ENCODE data around the gene PIGX.
"Not testable (repeated sequence)": the region's sequence is repeated elsewhere in the genome, so short reads cannot be mapped to it uniquely, and the experiment has no call there.

PIGX gene

DNA sequence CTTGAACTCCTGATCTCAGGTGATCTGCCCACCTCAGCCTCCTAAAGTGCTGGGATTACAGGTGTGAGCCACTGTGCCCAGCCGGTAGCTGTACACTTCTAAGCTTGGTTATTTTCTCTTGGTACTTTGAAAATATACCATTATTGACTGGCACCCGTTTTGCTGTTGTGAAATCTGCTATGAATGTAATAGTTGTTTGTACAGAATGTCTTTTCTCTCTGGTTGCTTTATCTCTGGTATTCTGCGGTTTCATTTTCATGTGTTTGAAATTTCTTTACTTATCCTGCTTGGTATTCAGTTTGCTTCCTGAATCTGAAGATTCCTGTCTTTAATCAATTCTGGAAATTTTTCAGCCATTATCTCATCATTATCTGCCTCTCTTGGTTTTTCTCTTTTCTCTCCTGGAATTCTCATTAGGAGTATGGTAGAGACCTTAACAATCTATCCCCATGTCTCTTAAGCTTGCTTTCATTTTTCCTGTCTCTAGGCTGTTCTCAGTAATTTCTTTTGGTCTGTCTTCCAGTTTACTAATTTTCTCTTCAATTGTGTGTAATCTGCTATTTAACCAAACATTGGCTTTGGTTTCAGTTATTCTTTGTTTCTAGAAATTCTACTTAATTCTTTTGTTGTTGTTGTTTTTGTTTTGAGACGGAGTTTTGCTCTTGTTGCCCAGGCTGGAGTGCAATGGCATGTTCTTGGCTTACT lies 24.6 kb downstream of the PIGX start:
- H3K4me3 ChIP-seq (ENCODE audit: low read depth, low read length) = no peak overlapping the region
- TF ChIP-seq, protein P1, sequence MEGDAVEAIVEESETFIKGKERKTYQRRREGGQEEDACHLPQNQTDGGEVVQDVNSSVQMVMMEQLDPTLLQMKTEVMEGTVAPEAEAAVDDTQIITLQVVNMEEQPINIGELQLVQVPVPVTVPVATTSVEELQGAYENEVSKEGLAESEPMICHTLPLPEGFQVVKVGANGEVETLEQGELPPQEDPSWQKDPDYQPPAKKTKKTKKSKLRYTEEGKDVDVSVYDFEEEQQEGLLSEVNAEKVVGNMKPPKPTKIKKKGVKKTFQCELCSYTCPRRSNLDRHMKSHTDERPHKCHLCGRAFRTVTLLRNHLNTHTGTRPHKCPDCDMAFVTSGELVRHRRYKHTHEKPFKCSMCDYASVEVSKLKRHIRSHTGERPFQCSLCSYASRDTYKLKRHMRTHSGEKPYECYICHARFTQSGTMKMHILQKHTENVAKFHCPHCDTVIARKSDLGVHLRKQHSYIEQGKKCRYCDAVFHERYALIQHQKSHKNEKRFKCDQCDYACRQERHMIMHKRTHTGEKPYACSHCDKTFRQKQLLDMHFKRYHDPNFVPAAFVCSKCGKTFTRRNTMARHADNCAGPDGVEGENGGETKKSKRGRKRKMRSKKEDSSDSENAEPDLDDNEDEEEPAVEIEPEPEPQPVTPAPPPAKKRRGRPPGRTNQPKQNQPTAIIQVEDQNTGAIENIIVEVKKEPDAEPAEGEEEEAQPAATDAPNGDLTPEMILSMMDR (IDR thresholded peaks at IDR 0.05; ENCODE audit: low read depth, low read length) = no peak
- no peak for TF ChIP-seq MAX (IDR thresholded peaks at IDR 0.05; ENCODE audit: low read depth, low read length)
- TF ChIP-seq POLR2A (IDR thresholded peaks at IDR 0.05; ENCODE audit: extremely low read depth, insufficient read length) = no peak
- no peak for TF ChIP-seq MYC (IDR thresholded peaks at IDR 0.05; ENCODE audit: low read depth, low read length)
- no peak for DNase-seq (ENCODE audit: low read depth)

DNA sequence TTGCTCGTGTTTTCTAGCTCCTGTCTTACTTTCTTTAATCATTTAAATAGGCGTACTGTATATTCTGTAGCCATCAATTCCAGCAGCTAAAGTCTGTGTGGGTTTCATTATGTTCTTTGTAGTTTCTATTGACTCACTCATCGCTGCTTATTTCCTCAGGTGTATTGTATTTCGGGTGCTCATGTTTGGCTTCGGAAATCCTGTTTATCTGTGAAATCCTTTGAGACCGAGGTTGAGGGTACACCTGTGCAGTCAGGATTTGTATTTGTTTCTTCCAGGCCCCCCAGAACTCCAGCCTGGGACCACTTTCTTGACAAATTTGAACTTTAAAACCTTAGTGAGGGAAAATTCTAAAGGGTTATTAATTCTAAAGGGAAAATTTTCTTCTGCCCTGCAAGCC lies 25.5 kb downstream of the PIGX start:
- TF ChIP-seq MYC (IDR thresholded peaks at IDR 0.05; ENCODE audit: low read depth, low read length) (no peak), MAX (IDR thresholded peaks at IDR 0.05; ENCODE audit: low read depth, low read length) (no peak), POLR2A (IDR thresholded peaks at IDR 0.05; ENCODE audit: extremely low read depth, insufficient read length) (no peak)
- TF ChIP-seq, protein P1 (IDR thresholded peaks at IDR 0.05; ENCODE audit: low read depth, low read length) = no peak
- no peak overlapping the region for H3K4me3 ChIP-seq (ENCODE audit: low read depth, low read length)
- DNase-seq (ENCODE audit: low read depth) = no peak

- peak; percentile 96 for DNase-seq (ENCODE audit: low read depth)
- H3K4me3 ChIP-seq (ENCODE audit: low read depth, low read length) = peak within 1 kb of the TSS; percentile 81
- TF ChIP-seq MAX (IDR thresholded peaks at IDR 0.05; ENCODE audit: low read depth, low read length) (peak; percentile 55), POLR2A (IDR thresholded peaks at IDR 0.05; ENCODE audit: extremely low read depth, insufficient read length) (peak; percentile 45), MYC (IDR thresholded peaks at IDR 0.05; ENCODE audit: low read depth, low read length) (peak; percentile 90)
- TF ChIP-seq, protein P1 (IDR thresholded peaks at IDR 0.05; ENCODE audit: low read depth, low read length) = no peak
Measured at GRCh38 chr3:196739671-196740480, 27.7 kb downstream of the PIGX start, which contains the start of gene PAK2. PAK2 (plus strand) TSS chr3:196739857; CDS start chr3:196782647, 42,790 bp downstream.

DNA sequence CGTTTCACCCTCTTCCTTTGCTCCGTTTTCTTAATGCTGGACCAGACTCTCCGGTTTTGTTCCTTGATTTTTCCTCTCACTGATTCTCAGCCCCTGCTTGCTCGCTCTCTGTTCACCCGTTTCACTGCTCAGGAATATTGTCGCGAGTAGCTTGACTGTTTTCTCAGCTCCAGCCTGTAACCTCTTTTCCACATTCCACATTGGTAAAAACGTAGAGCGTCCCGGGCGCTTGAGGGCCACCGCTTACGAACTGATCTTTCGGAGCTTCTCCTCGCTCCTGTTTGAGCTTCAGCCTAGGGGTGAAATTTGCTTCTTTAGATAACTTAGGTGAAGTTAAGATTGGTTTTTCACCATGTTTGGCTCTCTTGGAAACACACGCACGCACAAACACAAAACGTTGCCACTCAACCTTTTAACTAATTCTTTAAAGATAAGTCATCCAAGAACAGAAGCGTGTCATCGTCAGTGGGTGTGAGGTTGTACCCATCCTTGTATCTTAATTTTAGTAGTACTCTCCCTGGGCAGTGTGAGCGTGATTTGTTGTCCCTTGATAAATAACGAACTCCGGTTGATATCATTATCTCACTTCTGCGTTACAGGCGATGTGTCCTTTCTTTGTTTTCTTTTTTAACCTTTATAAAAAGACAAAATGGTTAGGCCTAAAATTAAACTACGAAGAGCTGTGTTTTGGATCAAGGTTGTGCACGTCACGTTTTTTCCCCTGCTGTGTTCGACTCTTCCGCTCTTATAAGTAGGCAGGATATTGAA lies 28.5 kb downstream of the PIGX start:
- peak overlapping the region; percentile 81 for H3K4me3 ChIP-seq (ENCODE audit: low read depth, low read length)
- peak; percentile 51 for DNase-seq (ENCODE audit: low read depth)
- TF ChIP-seq POLR2A (IDR thresholded peaks at IDR 0.05; ENCODE audit: extremely low read depth, insufficient read length) (no peak), MAX (IDR thresholded peaks at IDR 0.05; ENCODE audit: low read depth, low read length) (no peak), MYC (IDR thresholded peaks at IDR 0.05; ENCODE audit: low read depth, low read length) (no peak)
- TF ChIP-seq, protein P1 (IDR thresholded peaks at IDR 0.05; ENCODE audit: low read depth, low read length) = no peak

DNA sequence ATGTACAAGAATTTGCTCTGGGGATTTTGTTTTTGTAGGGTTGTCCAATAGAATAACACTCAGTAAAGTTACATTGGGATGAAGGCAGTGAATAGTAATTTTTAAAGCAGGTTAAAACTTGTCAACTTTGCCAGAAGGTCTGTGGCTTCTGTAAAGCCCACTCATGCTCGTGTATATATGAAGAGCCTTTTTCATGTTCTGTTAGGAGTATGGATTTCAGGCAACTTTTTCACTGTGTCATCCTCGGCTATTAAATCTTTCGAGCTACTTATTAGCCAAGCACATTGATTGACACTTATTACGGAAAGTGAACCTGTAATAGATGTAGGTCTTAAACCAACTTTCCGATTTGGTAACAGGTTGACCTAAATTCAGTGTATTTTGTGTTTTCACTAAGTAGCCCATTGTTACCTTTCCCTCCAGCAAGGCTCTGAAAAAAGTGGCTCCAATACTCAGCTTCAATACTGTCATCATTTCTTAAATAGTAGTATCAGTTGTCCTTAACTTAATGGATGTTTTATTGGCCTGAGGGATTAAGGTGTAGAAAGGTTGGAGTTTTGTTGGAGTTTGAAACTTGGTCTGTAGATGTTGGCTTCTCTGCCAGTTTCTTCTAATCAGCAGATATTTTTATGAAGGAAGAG lies 29.2 kb downstream of the PIGX start:
- H3K4me3 ChIP-seq (ENCODE audit: low read depth, low read length) = peak overlapping the region; percentile 81
- TF ChIP-seq MYC (IDR thresholded peaks at IDR 0.05; ENCODE audit: low read depth, low read length) (no peak), MAX (IDR thresholded peaks at IDR 0.05; ENCODE audit: low read depth, low read length) (no peak), POLR2A (IDR thresholded peaks at IDR 0.05; ENCODE audit: extremely low read depth, insufficient read length) (no peak)
- TF ChIP-seq, protein P1 (IDR thresholded peaks at IDR 0.05; ENCODE audit: low read depth, low read length) = no peak
- DNase-seq (ENCODE audit: low read depth) = no peak

- peak overlapping the region; percentile 32 for H3K4me3 ChIP-seq (ENCODE audit: low read depth, low read length)
- DNase-seq (ENCODE audit: low read depth) = not testable (repeated sequence)
Measured at GRCh38 chr3:196743569-196743968, 31.4 kb downstream of the PIGX start.

Measured in NB4 (cell line).